NCI-H1436 (cell line): ENCODE data around the gene TMEM108.
A peak's percentile ranks its signal among the peaks of the same experiment; 100 is the strongest.

ENCODE experiments used
- DNase-seq: peaks from one replicate; lab custom pipeline; 2025; lab: John Stamatoyannopoulos, UW

Gene TMEM108

DNA sequence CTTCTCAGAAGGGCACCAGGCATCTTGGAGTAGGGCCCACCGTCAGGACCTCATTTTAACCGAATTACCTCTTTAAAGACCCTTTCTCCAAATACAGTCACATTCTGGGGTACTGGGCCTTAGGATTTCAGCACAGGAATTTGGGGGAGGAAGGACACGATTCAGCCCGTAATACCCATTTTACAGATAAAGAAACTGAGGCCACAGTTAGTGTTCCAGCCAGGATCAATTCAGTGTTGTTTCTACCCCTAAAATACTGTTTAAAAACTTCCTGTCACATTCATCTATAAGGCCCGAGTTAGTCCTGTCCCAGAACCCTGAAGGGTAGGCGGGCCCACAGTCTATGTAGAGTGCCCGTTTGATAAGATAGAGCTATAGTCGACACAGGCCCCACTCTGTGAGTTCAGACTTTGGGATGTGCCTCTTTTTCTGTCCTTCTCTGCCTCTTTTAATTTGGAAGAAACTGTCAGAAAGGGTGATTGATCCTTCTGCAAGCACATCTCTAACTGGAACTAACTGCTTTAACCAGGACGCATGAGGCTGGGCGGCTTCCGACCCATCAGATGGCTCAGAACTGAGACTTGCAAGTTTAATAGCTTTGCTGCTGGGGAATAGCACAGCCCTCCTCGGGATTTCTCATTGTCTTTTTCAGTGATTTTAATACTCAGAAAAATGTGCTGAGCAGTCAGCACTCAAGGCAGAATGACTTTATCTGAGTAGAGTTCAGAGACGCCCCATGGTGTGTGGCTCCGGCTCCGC lies 381.1 kb downstream of the TMEM108 start:
- no peak for DNase-seq

DNA sequence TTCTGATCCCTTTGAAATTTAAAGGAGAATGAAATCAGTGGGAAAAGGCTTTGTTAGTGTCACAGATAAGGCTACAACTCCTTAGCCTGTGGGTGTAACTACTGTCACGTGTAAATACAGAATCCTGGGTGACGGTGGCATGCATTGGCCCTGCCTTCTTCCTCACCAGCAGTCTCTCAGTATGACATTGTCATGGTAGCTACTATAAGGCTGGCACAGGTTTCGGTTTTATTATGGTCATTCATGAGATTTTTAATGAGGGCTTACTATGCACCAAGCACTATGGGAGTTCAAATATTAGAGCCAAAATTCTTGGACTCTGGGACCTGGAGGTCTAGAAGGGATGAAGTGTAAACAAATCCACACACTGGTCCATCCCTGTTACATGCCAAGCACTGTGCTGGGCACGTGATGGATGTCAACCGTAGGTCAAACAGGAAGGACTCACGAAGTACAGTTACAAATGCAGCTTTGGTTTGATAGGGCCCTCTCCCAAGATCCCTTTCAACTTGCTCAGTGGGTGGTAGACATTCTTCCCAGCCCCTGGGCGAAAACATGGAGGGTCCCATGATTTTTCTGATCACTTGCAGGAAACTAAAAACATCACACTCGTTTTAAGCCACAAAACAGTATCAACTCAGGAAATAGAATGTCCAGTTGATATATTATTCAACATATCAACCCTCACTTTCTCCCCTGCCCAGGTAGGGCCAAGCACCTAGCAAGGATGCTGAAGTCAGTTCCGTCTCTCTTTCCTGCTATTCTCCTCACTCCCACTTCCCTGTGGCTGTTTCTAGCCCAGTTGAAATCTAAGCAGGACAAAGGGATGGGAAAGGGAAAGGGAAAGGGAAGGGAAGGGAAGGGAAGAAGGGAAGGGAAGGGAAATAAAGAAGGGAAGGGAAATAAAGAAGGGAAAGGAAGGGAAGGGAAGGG lies 387.0 kb downstream of the TMEM108 start:
- DNase-seq, result no peak

DNA sequence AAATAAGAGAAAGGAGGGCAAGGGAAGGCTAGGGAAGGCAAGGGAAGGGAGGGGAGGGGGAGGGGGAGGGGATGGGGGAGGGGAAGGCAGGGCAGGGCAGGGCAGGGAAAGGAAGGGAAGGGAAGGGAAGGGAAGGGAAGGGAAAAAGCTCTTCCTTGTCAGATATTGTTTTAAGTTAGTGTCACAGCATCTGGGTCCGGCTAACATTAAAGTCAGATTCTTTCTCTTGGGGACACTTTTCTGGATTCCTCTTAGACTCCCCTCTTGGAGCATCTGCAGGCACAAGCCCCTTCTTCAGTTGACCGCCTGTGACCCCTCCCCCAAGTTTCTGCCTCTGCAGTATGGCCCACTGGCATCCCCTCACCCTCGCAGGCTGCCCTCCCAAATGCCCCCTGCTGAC lies 387.7 kb downstream of the TMEM108 start:
- DNase-seq, result no peak

DNA sequence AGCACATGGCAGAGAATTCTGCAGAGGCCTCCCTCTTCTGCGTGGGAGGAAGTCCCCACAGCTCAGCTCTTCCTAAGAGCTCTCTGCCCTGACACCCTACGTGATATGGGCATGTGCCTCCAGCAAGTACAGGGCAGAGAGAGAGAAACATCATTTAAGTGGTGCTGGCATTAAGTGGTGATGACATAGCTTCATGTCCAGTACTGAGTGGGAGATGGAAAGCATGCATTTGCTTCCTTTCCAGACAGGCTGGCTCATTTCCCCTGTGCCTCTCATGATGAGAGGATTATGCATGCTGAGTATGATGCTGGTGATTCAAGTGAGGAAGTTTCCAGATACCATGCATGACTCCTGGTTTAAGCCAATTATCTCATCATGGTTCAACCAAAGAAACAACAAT lies 388.5 kb downstream of the TMEM108 start:
- DNase-seq, result no peak

DNA sequence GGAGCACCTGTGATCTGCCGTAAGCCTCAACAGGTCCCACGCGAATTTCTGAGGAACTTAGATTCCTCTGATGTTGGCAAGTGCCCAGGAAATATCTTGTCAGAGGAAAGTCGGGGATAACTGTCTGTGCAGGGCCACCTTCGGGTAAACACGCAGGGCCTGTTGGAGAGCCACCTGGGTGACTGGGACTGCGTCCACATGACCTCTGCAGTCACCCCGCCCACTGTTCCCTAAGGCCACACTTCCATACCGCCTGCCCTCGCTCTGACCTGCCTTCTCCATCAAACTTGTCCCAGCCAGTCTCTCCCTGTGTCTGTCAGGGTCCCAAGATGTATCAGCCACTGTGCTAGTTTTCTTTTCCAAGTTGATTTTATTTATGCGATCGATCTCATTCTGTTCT lies 390.4 kb downstream of the TMEM108 start:
- DNase-seq, result no peak

DNA sequence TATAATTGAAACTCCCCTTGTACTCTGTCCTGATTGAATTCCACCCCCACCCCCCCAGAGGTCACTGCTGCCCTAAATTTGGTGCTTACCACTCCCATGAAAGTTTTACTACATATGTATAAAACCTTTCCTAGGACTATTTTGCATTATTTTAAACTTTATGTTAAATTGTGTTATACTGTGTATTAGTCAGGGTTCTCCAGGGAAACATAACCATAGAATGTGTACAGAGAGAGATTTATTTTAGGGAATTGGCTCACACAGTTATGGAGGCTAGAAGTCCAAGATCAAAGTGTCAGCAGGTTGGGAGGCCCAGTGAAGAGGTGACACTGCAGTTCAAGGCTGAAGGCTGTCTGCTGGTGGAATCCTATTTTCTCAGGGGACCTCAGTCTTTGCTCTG lies 390.9 kb downstream of the TMEM108 start:
- DNase-seq, result no peak

DNA sequence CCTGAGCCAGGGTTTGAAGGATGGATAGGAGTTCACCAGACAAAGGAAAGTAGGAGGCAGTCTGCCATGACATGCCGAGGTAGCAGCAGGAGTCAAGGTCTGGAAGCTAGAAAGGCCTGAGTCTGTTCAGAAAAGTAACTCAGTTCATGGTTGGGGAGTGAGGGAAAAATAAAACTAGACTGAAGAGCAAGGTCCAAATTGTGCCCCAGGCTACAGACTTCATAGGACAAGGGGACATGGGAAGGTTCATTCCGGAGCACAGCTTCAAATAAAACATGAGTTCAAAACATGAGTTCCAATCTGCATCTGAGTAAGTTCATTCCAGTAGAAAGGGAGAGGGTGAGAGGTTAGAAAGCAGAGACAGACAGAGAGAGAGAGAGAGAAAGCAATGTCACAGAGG lies 401.4 kb downstream of the TMEM108 start:
- no peak for DNase-seq

DNA sequence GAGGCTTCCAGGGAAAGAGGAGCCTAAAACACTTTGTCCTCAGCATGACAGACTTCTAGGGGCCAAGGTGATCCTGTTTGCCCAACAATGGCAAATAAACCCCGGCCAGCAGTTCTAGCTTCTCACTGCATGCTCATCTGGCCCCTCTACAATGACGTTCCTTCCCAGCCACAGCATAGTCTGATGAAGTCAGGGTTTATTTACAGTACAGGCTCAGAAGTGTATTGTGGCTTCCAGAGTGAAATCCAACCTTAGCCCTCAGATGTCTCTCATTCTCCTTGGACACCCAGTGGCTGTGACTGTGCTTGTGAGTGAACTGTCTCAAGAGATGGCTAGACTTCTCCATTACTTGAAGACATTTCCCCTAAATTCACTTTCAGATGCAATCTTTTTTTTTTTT lies 402.5 kb downstream of the TMEM108 start:
- no peak for DNase-seq

DNA sequence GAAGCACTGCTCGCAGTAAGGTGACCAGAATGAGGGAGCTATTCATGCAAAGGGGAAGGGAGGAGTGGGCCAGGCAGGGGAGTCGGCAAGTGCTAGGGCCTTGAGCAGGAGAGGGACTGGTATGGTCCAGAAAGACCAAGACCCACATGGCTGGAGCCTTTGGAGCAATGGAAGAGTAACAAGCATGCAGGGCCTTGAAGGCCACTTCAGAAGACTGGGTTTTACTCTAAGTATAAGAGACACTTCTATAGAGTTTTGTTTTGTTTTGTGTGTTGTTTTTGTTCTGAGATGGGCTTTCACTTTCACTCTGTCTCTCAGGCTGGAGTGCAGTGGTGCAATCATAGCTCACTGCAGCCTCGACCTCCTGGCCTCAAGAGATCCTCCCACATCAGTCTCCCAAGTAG lies 403.7 kb downstream of the TMEM108 start:
- no peak for DNase-seq

DNA sequence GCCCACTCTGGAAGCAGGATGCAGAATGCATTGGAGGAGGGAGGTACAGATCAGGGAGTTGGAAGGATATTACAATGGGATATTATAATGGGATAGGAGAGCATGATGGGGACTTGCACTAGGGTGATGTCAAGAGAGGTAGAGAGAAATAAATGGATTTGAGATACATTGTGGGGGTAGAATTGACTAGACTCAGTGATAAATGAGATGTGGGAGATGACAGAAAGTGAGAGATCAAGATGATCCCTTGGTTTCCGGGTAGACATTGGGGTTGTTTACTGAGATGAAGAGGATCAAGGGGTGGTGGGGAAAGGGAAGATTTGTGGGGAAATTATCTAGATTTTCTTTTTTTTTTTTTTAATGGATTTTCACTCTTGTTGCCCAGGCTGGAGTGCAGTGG lies 404.3 kb downstream of the TMEM108 start:
- DNase-seq, result no peak

DNA sequence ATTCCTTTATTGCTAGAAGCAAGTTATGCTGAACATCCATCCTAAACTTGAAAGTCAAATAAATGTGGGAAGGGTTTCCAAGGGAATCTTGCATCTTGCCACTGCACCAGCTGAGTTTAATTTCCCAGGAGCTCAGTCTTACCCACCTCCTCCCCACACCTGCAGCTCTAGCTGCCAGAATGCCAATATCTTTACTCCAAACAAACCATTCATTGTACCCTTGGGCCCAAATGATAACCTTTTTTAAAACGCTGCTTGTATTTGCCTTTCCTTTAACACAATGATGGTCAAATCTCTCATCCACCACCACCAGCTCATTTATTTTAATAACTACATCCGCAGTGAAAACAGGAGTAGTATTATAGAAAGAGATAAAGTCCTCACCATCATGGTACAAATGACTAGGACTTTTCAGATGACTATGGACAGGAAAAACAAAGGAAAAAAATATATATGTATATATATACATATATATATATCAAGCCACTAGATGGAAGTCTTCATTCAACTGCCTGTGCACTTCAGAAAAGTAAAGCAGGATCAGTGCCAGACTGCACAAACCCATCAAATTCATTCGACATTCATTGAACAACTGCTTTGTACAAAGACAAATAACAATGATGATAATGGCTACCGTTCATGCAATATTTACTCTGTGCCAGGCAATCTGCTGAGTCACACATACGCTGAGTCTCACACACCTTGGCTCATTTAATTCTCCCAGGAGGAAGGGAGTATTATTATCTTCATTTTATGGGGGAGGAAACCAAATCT lies 405.6 kb downstream of the TMEM108 start:
- DNase-seq, result peak; percentile 93

DNA sequence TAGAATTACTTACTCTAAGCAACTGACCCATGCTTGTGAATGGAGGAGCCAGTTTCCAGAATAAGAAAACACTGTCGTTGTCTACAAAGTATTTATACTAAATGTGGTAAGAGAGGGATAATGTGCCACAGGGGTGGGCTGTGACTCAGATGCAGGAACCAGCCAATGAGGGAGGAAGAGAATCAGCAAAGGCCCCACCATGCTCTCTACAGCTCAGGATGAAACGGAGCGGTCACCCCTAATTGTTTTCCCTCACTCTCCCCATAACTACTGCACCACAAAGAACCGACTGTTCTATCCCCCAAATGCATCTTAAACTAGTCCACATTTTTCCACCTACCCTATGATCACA lies 406.2 kb downstream of the TMEM108 start:
- no peak for DNase-seq

DNA sequence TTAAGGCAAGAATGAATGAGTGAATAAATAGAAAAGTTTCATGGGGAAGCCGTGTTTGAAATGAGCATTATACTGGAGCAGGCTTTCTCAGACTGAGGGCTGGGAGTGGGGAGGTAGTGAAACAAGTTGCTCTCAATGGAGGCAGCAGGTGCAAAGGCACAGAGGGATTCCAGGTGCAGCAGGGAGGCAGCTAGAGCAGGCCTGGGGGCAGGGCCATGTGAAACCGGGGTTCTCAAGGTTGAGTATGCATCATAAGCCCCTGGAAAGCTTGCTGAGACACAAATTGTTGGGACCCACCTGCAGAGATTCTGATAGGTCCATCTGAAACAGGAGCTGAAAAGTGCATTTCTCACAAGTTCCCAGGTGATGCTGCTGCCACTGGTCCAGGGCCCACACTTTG lies 406.9 kb downstream of the TMEM108 start:
- DNase-seq, result peak; percentile 54
